K562 (cell line): ENCODE results near the gene LATS1. TPM values are rescaled to one million over a fixed set of nuclear protein-coding genes. Genes with fewer than 3 reads are reported as not detected.
A peak's percentile ranks its signal among the peaks of the same experiment; 100 is the strongest.

Experiments used
- BRF1 ChIP-seq: IDR thresholded peaks from 3 replicates; pipeline ENCODE4 v1.6.1; 2011; ENCODE audit warnings: borderline replicate concordance, mild to moderate bottlenecking; ENCODE audit not compliant: insufficient read length; ENCODE audit errors: extremely low read depth
- CHCHD3 ChIP-seq: fragments of 250-450 bp; sonication (Bioruptor Pico); IDR thresholded peaks from 2 replicates; pipeline ENCODE4 v2.1.2; 2022; ENCODE audit warnings: mild to moderate bottlenecking
- MYC ChIP-seq, 2 experiments: fragments of 250-450 bp in 1 of 2; sonication (Bioruptor Pico) in 1 of 2; IDR thresholded peaks; 2 replicates each; pipeline versions ENCODE4 v1.5.1 to v1.6.1; 2012 to 2021; ENCODE audit warnings: low read depth in 2 of 2, borderline replicate concordance in 1 of 2, improper control_type of control experiment in 1 of 2, low read length in 1 of 2, mild to moderate bottlenecking in 1 of 2, moderate library complexity in 1 of 2
- NCOA2 ChIP-seq, 2 experiments: fragments of 450-650 bp; IDR thresholded peaks; 2 replicates each; pipeline ENCODE4 v1.6.1; 2018; ENCODE audit warnings: mild to moderate bottlenecking in 2 of 2, moderate library complexity in 1 of 2; ENCODE audit not compliant: partially characterized antibody in 2 of 2
- SPI1 ChIP-seq: IDR thresholded peaks from 2 replicates; pipeline ENCODE4 v1.6.1; 2011; ENCODE audit warnings: low read depth, low read length, control low read depth, borderline replicate concordance
- polyA plus RNA-seq, 8 experiments: library from polyadenylated mRNA; depleted of rRNA in 4 of 8; stranded (reverse) in 5 of 8; unstranded in 3 of 8; fragments of >200 nt; fragmentation: Nextera tagmentation in 2 of 8; fragmentation: Illumina TruSeq in 1 of 8; extraction: Ambion mirVana in 2 of 8; extraction: Trizol in 1 of 8; gene quantifications; 2 replicates each; pipeline versions ENCODE4 v1.2.1 to v1.2.3, GENCODE V29; 2011 to 2014; ENCODE audit warnings: inconsistent platforms in 1 of 8, missing spikeins in 1 of 8
- total RNA-seq, 7 experiments: library from RNA; depleted of rRNA in 6 of 7; stranded (reverse); fragments of >200 nt in 6 of 7; fragmentation: Illumina TruSeq in 2 of 7; extraction: Trizol in 2 of 7; gene quantifications; 2 replicates each; pipeline versions ENCODE4 v1.2.1 to v1.2.3, GENCODE V29; 2011 to 2021; ENCODE audit warnings: low replicate concordance in 1 of 7
- TF ChIP-seq, protein P1 (sequence below): fragments of 450-650 bp; IDR thresholded peaks from 2 replicates; pipeline ENCODE4 v1.6.1; 2016; ENCODE audit warnings: mild to moderate bottlenecking, moderate library complexity
- TF ChIP-seq, protein P2 (sequence below): fragments of 250-450 bp; sonication (Bioruptor Pico); IDR thresholded peaks from 2 replicates; pipeline ENCODE4 v1.5.1; 2021; ENCODE audit warnings: mild to moderate bottlenecking

Gene LATS1
- total and polyA plus RNA-seq, 9 of the 15 experiments (the other 6 are each of a cell fraction or from before 2014, with no cell fraction given) = 5.0 to 36.3 (median 18.4) TPM

DNA sequence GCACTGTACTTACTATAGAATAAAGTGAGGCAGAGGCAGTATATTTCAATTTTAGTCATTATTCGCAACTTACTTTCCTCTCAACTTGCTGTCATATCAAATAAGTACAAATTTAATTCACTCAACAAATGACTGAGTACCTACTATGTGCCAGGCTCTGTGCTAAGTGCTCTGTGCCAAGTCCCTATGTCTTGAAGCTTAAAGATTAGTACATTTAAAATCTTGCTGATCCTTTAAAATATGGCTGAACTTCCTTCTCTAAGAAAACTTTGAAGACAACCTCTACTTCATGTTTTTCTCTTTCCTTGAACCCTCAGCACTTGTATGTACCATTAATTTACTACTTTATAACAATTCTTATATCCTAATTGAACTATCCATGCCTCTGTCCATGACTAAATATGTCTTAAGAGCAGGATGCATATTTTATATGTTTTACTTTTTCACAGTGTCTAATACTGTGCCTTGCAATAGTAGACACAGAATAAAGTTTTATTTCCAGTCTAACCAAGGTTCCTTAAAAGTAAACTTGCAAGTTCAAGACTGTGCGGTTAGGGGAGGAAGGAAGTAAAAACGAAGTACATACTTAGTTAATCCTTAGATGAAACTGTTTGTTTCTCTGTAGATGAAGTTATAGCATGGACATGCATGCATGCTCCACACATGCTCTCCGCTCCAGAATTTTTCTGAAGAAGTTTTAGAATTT is 10.0 kb upstream of the LATS1 start (continued):
- TF ChIP-seq, protein P1, sequence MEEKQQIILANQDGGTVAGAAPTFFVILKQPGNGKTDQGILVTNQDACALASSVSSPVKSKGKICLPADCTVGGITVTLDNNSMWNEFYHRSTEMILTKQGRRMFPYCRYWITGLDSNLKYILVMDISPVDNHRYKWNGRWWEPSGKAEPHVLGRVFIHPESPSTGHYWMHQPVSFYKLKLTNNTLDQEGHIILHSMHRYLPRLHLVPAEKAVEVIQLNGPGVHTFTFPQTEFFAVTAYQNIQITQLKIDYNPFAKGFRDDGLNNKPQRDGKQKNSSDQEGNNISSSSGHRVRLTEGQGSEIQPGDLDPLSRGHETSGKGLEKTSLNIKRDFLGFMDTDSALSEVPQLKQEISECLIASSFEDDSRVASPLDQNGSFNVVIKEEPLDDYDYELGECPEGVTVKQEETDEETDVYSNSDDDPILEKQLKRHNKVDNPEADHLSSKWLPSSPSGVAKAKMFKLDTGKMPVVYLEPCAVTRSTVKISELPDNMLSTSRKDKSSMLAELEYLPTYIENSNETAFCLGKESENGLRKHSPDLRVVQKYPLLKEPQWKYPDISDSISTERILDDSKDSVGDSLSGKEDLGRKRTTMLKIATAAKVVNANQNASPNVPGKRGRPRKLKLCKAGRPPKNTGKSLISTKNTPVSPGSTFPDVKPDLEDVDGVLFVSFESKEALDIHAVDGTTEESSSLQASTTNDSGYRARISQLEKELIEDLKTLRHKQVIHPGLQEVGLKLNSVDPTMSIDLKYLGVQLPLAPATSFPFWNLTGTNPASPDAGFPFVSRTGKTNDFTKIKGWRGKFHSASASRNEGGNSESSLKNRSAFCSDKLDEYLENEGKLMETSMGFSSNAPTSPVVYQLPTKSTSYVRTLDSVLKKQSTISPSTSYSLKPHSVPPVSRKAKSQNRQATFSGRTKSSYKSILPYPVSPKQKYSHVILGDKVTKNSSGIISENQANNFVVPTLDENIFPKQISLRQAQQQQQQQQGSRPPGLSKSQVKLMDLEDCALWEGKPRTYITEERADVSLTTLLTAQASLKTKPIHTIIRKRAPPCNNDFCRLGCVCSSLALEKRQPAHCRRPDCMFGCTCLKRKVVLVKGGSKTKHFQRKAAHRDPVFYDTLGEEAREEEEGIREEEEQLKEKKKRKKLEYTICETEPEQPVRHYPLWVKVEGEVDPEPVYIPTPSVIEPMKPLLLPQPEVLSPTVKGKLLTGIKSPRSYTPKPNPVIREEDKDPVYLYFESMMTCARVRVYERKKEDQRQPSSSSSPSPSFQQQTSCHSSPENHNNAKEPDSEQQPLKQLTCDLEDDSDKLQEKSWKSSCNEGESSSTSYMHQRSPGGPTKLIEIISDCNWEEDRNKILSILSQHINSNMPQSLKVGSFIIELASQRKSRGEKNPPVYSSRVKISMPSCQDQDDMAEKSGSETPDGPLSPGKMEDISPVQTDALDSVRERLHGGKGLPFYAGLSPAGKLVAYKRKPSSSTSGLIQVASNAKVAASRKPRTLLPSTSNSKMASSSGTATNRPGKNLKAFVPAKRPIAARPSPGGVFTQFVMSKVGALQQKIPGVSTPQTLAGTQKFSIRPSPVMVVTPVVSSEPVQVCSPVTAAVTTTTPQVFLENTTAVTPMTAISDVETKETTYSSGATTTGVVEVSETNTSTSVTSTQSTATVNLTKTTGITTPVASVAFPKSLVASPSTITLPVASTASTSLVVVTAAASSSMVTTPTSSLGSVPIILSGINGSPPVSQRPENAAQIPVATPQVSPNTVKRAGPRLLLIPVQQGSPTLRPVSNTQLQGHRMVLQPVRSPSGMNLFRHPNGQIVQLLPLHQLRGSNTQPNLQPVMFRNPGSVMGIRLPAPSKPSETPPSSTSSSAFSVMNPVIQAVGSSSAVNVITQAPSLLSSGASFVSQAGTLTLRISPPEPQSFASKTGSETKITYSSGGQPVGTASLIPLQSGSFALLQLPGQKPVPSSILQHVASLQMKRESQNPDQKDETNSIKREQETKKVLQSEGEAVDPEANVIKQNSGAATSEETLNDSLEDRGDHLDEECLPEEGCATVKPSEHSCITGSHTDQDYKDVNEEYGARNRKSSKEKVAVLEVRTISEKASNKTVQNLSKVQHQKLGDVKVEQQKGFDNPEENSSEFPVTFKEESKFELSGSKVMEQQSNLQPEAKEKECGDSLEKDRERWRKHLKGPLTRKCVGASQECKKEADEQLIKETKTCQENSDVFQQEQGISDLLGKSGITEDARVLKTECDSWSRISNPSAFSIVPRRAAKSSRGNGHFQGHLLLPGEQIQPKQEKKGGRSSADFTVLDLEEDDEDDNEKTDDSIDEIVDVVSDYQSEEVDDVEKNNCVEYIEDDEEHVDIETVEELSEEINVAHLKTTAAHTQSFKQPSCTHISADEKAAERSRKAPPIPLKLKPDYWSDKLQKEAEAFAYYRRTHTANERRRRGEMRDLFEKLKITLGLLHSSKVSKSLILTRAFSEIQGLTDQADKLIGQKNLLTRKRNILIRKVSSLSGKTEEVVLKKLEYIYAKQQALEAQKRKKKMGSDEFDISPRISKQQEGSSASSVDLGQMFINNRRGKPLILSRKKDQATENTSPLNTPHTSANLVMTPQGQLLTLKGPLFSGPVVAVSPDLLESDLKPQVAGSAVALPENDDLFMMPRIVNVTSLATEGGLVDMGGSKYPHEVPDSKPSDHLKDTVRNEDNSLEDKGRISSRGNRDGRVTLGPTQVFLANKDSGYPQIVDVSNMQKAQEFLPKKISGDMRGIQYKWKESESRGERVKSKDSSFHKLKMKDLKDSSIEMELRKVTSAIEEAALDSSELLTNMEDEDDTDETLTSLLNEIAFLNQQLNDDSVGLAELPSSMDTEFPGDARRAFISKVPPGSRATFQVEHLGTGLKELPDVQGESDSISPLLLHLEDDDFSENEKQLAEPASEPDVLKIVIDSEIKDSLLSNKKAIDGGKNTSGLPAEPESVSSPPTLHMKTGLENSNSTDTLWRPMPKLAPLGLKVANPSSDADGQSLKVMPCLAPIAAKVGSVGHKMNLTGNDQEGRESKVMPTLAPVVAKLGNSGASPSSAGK = peak; percentile 76
- TF ChIP-seq SPI1 (peak; percentile 62; the same call in 1 of the 2 replicates), NCOA2 (IDR thresholded peaks at IDR 0.05; ENCODE audit: partially characterized antibody in 2 of 2) (peak in 1 of 2 experiments; percentile 17), MYC (IDR thresholded peaks at IDR 0.05; ENCODE audit: low read depth, low read length) (no peak), MYC (CRISPR knock-in tag; IDR thresholded peaks at IDR 0.05; ENCODE audit: borderline replicate concordance, low read depth) (no peak), CHCHD3 (CRISPR knock-in tag) (peak; percentile 21; the same call in 1 of the 2 replicates), BRF1 (no peak)
- TF ChIP-seq, protein P2, sequence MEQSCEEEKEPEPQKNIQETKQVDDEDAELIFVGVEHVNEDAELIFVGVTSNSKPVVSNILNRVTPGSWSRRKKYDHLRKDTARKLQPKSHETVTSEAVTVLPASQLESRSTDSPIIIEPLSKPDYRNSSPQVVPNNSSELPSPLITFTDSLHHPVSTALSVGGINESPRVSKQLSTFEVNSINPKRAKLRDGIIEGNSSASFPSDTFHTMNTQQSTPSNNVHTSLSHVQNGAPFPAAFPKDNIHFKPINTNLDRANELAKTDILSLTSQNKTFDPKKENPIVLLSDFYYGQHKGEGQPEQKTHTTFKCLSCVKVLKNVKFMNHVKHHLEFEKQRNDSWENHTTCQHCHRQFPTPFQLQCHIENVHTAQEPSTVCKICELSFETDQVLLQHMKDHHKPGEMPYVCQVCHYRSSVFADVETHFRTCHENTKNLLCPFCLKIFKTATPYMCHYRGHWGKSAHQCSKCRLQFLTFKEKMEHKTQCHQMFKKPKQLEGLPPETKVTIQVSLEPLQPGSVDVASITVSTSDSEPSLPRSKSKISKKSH (CRISPR knock-in tag) = no peak
